A673 (cell line): ENCODE measurements around the gene MRC1.

Experiments
- EZH2 ChIP-seq: fragments of 200-600 bp; sonication (generic); IDR thresholded peaks from 2 replicates; pipeline ENCODE4 v1.6.1; 2017; ENCODE audit warnings: borderline replicate concordance, low read depth, mild to moderate bottlenecking, mixed read lengths, antibody characterized with exemption, low read length; ENCODE audit not compliant: poor library complexity, severe bottlenecking
- TF ChIP-seq, protein P1 (sequence below): fragments of 300-800, 200-600 bp; sonication (generic); conservative IDR thresholded peaks from 2 replicates; pipeline ENCODE4 v1.5.1; 2017; ENCODE audit warnings: low read depth, mild to moderate bottlenecking, antibody characterized with exemption, low read length, moderate library complexity, mixed read lengths

DNA sequence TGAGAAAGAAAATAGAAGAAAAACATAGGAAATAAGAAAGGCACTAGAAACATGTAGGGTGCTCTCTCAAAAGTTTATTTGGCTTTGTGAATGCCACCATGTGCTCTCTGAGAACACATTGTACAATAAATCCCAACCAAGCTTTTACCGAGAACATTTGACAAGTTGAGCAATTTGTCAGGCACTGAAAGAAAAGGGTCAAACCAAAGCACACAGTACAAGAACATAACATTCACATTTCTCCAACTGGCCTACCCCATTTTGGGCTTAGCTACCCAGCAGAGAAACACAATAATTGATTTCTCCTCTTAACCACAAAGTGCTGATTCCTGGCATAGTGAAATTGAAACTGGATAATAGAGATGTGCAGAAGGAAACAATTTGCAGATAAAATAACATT, 73.4 kb downstream of the MRC1 start:
- TF ChIP-seq, protein P1, sequence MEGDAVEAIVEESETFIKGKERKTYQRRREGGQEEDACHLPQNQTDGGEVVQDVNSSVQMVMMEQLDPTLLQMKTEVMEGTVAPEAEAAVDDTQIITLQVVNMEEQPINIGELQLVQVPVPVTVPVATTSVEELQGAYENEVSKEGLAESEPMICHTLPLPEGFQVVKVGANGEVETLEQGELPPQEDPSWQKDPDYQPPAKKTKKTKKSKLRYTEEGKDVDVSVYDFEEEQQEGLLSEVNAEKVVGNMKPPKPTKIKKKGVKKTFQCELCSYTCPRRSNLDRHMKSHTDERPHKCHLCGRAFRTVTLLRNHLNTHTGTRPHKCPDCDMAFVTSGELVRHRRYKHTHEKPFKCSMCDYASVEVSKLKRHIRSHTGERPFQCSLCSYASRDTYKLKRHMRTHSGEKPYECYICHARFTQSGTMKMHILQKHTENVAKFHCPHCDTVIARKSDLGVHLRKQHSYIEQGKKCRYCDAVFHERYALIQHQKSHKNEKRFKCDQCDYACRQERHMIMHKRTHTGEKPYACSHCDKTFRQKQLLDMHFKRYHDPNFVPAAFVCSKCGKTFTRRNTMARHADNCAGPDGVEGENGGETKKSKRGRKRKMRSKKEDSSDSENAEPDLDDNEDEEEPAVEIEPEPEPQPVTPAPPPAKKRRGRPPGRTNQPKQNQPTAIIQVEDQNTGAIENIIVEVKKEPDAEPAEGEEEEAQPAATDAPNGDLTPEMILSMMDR = no peak
- TF ChIP-seq EZH2 = no peak
